ENCODE measurements around the gene GLRA1. TPM values are rescaled to one million over a fixed set of nuclear protein-coding genes. Genes with fewer than 3 reads are reported as not detected.

Gene GLRA1
- polyA plus RNA-seq, 1 donor (not counting 4 experiments of a cell fraction or from before 2014, with no cell fraction given): not detected

DNA sequence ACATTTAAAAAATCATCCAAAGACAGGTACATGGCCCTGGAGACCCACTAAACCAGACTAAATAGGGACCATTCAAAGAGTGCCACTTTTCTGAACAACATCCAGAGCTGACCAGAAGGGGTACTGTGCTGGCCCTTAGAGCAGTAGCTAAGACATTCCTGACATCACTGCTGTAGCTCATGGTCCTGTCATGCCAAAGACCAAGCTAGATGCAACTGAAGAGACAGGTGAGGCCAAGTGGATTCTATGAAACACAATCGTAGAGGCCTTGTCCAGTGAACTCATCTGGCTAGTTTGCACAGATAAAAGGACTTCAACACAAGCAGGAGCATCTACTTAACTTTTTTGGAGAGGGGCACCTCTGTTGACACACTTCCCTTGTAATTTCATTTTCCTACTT lies 109.6 kb downstream of the GLRA1 start:
- Histone ChIP-seq H3K9me1 (ENCODE audit: control insufficient read depth, extremely low read depth, insufficient read depth, low read length) (peaks cover 3% of the 10 kb centered on the region), H4K20me1 (ENCODE audit: control insufficient read depth, extremely low read depth, insufficient read depth, low read length) (no peaks in the 10 kb centered on the region), H3K79me2 (ENCODE audit: control insufficient read depth, insufficient read depth, low read length) (peaks cover 1% of the 10 kb centered on the region), H3K4me2 (ENCODE audit: control insufficient read depth, extremely low read depth, insufficient read depth, low read depth, low read length) (no peak overlapping the region), H2AFZ (ENCODE audit: control insufficient read depth, low read length) (no peak overlapping the region), H3K27ac (ENCODE audit: control insufficient read depth, insufficient read depth, low read length) (no peak overlapping the region), H3K4me3 (ENCODE audit: control insufficient read depth in 2 of 3, extremely low read depth in 1 of 3, insufficient read depth in 2 of 3, low read depth in 1 of 3, low read length in 3 of 3) (no peak overlapping the region), H3K27me3 (ENCODE audit: control insufficient read depth, extremely low read depth, insufficient read depth, low read length) (no peaks in the 10 kb centered on the region), H3K4me1 (ENCODE audit: control insufficient read depth, extremely low read depth, insufficient read depth, low read length) (peaks cover 11% of the 10 kb centered on the region), H3K9me3 (ENCODE audit: control insufficient read depth, low read depth, low read length) (no peaks in the 10 kb centered on the region), H3K36me3 (ENCODE audit: control insufficient read depth in 2 of 2, extremely low read depth in 1 of 2, insufficient read depth in 2 of 2, low read length in 2 of 2) (peaks cover 16 to 21% of the 10 kb centered on the region in 2 experiments), H3K9ac (ENCODE audit: control insufficient read depth, extremely low read depth, insufficient read depth, low read length) (no peak overlapping the region)
- dilution Hi-C loops (cut with MboI; ENCODE audit: extremely low pct_ligation_motif_present, low sequenced_read_pairs): no loop called here
- FAIRE-seq (no peak), DNase-seq (ENCODE audit: low read depth, low spot score) (no peak)
- no peak for TF ChIP-seq EZH2 (IDR thresholded peaks at IDR 0.05; ENCODE audit: low read length)
- TF ChIP-seq, protein P1, sequence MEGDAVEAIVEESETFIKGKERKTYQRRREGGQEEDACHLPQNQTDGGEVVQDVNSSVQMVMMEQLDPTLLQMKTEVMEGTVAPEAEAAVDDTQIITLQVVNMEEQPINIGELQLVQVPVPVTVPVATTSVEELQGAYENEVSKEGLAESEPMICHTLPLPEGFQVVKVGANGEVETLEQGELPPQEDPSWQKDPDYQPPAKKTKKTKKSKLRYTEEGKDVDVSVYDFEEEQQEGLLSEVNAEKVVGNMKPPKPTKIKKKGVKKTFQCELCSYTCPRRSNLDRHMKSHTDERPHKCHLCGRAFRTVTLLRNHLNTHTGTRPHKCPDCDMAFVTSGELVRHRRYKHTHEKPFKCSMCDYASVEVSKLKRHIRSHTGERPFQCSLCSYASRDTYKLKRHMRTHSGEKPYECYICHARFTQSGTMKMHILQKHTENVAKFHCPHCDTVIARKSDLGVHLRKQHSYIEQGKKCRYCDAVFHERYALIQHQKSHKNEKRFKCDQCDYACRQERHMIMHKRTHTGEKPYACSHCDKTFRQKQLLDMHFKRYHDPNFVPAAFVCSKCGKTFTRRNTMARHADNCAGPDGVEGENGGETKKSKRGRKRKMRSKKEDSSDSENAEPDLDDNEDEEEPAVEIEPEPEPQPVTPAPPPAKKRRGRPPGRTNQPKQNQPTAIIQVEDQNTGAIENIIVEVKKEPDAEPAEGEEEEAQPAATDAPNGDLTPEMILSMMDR (optimal IDR thresholded peaks at IDR 0.05 in 1 of 3, IDR thresholded peaks at IDR 0.05 in 1 of 3, conservative IDR thresholded peaks at IDR 0.05 in 1 of 3; ENCODE audit: extremely low read depth in 1 of 3, insufficient read depth in 2 of 3, low read length in 3 of 3): no peak

GRCh38 chr5:151812757-151813309 lies 111.8 kb downstream of the GLRA1 start:
- DNase-seq (ENCODE audit: low read depth, low spot score): no peak
- Histone ChIP-seq H3K27me3 (ENCODE audit: control insufficient read depth, extremely low read depth, insufficient read depth, low read length) (no peaks in the 10 kb centered on the region), H3K4me2 (ENCODE audit: control insufficient read depth, extremely low read depth, insufficient read depth, low read depth, low read length) (no peak overlapping the region), H3K79me2 (ENCODE audit: control insufficient read depth, insufficient read depth, low read length) (peaks cover 9% of the 10 kb centered on the region), H3K4me3 (ENCODE audit: control insufficient read depth in 2 of 3, extremely low read depth in 1 of 3, insufficient read depth in 2 of 3, low read depth in 1 of 3, low read length in 3 of 3) (no peak overlapping the region), H3K27ac (ENCODE audit: control insufficient read depth, insufficient read depth, low read length) (no peak overlapping the region), H3K4me1 (ENCODE audit: control insufficient read depth, extremely low read depth, insufficient read depth, low read length) (no peaks in the 10 kb centered on the region), H3K36me3 (ENCODE audit: control insufficient read depth in 2 of 2, extremely low read depth in 1 of 2, insufficient read depth in 2 of 2, low read length in 2 of 2) (peaks cover 21 to 25% of the 10 kb centered on the region in 2 experiments), H4K20me1 (ENCODE audit: control insufficient read depth, extremely low read depth, insufficient read depth, low read length) (no peaks in the 10 kb centered on the region), H2AFZ (ENCODE audit: control insufficient read depth, low read length) (no peak overlapping the region), H3K9me3 (ENCODE audit: control insufficient read depth, low read depth, low read length) (no peaks in the 10 kb centered on the region), H3K9me1 (ENCODE audit: control insufficient read depth, extremely low read depth, insufficient read depth, low read length) (no peaks in the 10 kb centered on the region), H3K9ac (ENCODE audit: control insufficient read depth, extremely low read depth, insufficient read depth, low read length) (no peak overlapping the region)
- TF ChIP-seq, protein P1 (optimal IDR thresholded peaks at IDR 0.05 in 1 of 3, IDR thresholded peaks at IDR 0.05 in 1 of 3, conservative IDR thresholded peaks at IDR 0.05 in 1 of 3; ENCODE audit: extremely low read depth in 1 of 3, insufficient read depth in 2 of 3, low read length in 3 of 3): no peak
- no peak for TF ChIP-seq EZH2 (IDR thresholded peaks at IDR 0.05; ENCODE audit: low read length)
- no peak for FAIRE-seq
- dilution Hi-C loops (cut with MboI; ENCODE audit: extremely low pct_ligation_motif_present, low sequenced_read_pairs): no loop called here
